ENCODE measurements around the gene ACAD8.
A peak's percentile ranks its signal among the peaks of the same experiment; 100 is the strongest.

The ACAD8 gene

GRCh38 chr11:134207538-134208239 lies 45.7 kb upstream of the ACAD8 start:
- peak; percentile 63; the same call in 2 of the 3 replicates for ATAC-seq

DNA sequence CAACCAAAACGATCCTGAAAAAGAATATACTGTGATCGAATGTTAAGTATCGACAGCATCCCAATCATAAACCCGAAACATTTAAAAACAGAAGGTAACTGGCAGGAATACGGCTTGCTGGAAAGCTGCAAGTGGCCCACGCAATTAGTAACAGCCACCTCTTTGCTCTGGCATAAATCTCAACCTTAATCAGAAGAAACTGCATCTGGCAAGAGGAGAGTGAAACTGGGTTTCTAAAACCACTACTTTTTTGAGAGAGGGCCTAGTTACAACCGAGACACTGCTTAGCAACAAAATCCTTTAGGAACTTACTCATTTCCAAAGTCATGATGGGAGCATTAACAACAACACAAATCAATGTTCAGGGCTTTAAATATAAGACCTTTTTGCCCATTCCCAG lies 37.5 kb upstream of the ACAD8 start:
- TF ChIP-seq ESRRG (CRISPR knock-in tag; IDR thresholded peaks at IDR 0.05) (no peak), GLIS3 (CRISPR knock-in tag; IDR thresholded peaks at IDR 0.05) (no peak), TCF4 (CRISPR knock-in tag; IDR thresholded peaks at IDR 0.05; ENCODE audit: borderline replicate concordance) (no peak), ZC3H10 (CRISPR knock-in tag; IDR thresholded peaks at IDR 0.05) (no peak), PPARA (CRISPR knock-in tag; IDR thresholded peaks at IDR 0.05; ENCODE audit: borderline replicate concordance) (no peak), ZNF70 (CRISPR knock-in tag; IDR thresholded peaks at IDR 0.05) (no peak), RARB (CRISPR knock-in tag; IDR thresholded peaks at IDR 0.05) (no peak)
- TF ChIP-seq, protein P1, sequence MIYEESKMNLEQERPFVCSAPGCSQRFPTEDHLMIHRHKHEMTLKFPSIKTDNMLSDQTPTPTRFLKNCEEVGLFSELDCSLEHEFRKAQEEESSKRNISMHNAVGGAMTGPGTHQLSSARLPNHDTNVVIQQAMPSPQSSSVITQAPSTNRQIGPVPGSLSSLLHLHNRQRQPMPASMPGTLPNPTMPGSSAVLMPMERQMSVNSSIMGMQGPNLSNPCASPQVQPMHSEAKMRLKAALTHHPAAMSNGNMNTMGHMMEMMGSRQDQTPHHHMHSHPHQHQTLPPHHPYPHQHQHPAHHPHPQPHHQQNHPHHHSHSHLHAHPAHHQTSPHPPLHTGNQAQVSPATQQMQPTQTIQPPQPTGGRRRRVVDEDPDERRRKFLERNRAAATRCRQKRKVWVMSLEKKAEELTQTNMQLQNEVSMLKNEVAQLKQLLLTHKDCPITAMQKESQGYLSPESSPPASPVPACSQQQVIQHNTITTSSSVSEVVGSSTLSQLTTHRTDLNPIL (CRISPR knock-in tag; IDR thresholded peaks at IDR 0.05; ENCODE audit: low read depth) = no peak
- peak; percentile 43; the same call in 2 of the 3 replicates for ATAC-seq

More at GRCh38 chr11:134207538-134208239, 45.7 kb upstream of the ACAD8 start:
- TF ChIP-seq OSR1 (CRISPR knock-in tag; IDR thresholded peaks at IDR 0.05) (no peak), RARB (CRISPR knock-in tag; IDR thresholded peaks at IDR 0.05) (no peak), ESRRG (CRISPR knock-in tag; IDR thresholded peaks at IDR 0.05) (no peak), PPARA (CRISPR knock-in tag; IDR thresholded peaks at IDR 0.05; ENCODE audit: borderline replicate concordance) (no peak)

DNA sequence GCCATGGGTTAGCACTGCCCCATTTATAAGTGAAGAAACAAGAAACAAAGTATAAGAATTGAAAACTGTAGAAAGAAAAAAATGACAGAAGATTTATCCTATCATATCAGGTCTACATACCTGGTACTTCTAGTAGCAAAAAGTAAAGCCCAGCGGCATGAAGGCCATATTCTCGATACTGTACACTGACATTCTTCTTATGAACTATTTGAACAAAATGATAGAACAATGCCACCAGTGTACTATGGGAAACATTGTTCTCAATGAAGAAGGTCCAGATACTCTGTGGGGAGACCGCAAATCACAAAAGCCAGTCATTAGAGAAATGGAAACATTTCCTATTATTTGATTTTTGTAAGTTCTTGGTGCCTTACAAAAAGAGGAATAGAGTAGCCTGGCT lies 36.6 kb upstream of the ACAD8 start:
- no peak for ATAC-seq
- TF ChIP-seq, protein P1 (CRISPR knock-in tag; IDR thresholded peaks at IDR 0.05; ENCODE audit: low read depth) = no peak
- TF ChIP-seq ARNTL (CRISPR knock-in tag; IDR thresholded peaks at IDR 0.05; ENCODE audit: borderline replicate concordance, low read depth) (no peak), OSR1 (CRISPR knock-in tag; IDR thresholded peaks at IDR 0.05) (no peak), CSRNP3 (CRISPR knock-in tag; IDR thresholded peaks at IDR 0.05) (no peak), BACH2 (CRISPR knock-in tag; IDR thresholded peaks at IDR 0.05; ENCODE audit: borderline replicate concordance) (no peak), PPARA (CRISPR knock-in tag; IDR thresholded peaks at IDR 0.05; ENCODE audit: borderline replicate concordance) (no peak), ZNF565 (CRISPR knock-in tag; conservative IDR thresholded peaks at IDR 0.05; ENCODE audit: low read depth) (no peak), GLIS3 (CRISPR knock-in tag; IDR thresholded peaks at IDR 0.05) (no peak), ZNF70 (CRISPR knock-in tag; IDR thresholded peaks at IDR 0.05) (no peak)
- TF ChIP-seq, protein P2, sequence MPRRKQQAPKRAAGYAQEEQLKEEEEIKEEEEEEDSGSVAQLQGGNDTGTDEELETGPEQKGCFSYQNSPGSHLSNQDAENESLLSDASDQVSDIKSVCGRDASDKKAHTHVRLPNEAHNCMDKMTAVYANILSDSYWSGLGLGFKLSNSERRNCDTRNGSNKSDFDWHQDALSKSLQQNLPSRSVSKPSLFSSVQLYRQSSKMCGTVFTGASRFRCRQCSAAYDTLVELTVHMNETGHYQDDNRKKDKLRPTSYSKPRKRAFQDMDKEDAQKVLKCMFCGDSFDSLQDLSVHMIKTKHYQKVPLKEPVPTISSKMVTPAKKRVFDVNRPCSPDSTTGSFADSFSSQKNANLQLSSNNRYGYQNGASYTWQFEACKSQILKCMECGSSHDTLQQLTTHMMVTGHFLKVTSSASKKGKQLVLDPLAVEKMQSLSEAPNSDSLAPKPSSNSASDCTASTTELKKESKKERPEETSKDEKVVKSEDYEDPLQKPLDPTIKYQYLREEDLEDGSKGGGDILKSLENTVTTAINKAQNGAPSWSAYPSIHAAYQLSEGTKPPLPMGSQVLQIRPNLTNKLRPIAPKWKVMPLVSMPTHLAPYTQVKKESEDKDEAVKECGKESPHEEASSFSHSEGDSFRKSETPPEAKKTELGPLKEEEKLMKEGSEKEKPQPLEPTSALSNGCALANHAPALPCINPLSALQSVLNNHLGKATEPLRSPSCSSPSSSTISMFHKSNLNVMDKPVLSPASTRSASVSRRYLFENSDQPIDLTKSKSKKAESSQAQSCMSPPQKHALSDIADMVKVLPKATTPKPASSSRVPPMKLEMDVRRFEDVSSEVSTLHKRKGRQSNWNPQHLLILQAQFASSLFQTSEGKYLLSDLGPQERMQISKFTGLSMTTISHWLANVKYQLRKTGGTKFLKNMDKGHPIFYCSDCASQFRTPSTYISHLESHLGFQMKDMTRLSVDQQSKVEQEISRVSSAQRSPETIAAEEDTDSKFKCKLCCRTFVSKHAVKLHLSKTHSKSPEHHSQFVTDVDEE (CRISPR knock-in tag; IDR thresholded peaks at IDR 0.05) = no peak

DNA sequence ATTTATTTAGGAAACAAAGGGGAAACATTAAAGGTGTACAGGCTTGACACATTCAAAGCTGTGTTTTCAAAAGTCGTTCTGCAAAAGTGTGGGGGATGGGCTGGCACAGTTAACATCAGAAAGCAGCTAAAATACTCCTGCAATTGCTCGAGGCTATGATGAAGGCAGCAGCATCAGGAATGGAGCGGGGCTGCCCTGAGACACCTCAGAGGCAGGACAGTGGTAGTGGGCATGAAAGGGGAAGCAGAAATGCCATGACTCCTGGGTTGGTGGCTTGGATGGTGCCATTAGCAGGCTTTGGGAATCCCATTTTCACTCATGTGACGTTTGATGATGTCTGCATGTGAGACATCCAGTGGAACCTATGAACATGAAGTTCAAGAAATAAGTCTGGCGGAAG lies 30.2 kb upstream of the ACAD8 start:
- no peak for ATAC-seq
- no peak for TF ChIP-seq ZNF70 (CRISPR knock-in tag; IDR thresholded peaks at IDR 0.05)
- TF ChIP-seq, protein P3, sequence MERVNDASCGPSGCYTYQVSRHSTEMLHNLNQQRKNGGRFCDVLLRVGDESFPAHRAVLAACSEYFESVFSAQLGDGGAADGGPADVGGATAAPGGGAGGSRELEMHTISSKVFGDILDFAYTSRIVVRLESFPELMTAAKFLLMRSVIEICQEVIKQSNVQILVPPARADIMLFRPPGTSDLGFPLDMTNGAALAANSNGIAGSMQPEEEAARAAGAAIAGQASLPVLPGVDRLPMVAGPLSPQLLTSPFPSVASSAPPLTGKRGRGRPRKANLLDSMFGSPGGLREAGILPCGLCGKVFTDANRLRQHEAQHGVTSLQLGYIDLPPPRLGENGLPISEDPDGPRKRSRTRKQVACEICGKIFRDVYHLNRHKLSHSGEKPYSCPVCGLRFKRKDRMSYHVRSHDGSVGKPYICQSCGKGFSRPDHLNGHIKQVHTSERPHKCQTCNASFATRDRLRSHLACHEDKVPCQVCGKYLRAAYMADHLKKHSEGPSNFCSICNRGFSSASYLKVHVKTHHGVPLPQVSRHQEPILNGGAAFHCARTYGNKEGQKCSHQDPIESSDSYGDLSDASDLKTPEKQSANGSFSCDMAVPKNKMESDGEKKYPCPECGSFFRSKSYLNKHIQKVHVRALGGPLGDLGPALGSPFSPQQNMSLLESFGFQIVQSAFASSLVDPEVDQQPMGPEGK (CRISPR knock-in tag; IDR thresholded peaks at IDR 0.05; ENCODE audit: borderline replicate concordance) = no peak
- TF ChIP-seq, protein P1 (CRISPR knock-in tag; IDR thresholded peaks at IDR 0.05; ENCODE audit: low read depth) = no peak
- no peak for TF ChIP-seq PPARA (CRISPR knock-in tag; IDR thresholded peaks at IDR 0.05; ENCODE audit: borderline replicate concordance)
- TF ChIP-seq BACH2 (CRISPR knock-in tag; IDR thresholded peaks at IDR 0.05; ENCODE audit: borderline replicate concordance) = no peak
- no peak for TF ChIP-seq GLIS3 (CRISPR knock-in tag; IDR thresholded peaks at IDR 0.05)
- no peak for TF ChIP-seq TCF4 (CRISPR knock-in tag; IDR thresholded peaks at IDR 0.05; ENCODE audit: borderline replicate concordance)
- no peak for TF ChIP-seq ZNF8 (CRISPR knock-in tag; IDR thresholded peaks at IDR 0.05)
- TF ChIP-seq ZFP30 (CRISPR knock-in tag; IDR thresholded peaks at IDR 0.05) = no peak
- TF ChIP-seq, protein P2 (CRISPR knock-in tag; IDR thresholded peaks at IDR 0.05) = no peak
- TF ChIP-seq ARNTL (CRISPR knock-in tag; IDR thresholded peaks at IDR 0.05; ENCODE audit: borderline replicate concordance, low read depth) = no peak
- TF ChIP-seq ZFP3 (CRISPR knock-in tag; IDR thresholded peaks at IDR 0.05) = no peak
- TF ChIP-seq ZNF565 (CRISPR knock-in tag; conservative IDR thresholded peaks at IDR 0.05; ENCODE audit: low read depth) = no peak

Data from SK-N-SH treated with all-trans-retinoic acid at 6 μM for 48 hours (cell line).